HL-60 (cell line): ENCODE measurements around the gene PCSK1.

ENCODE experiments used
- GABPA ChIP-seq: IDR thresholded peaks from 2 replicates; pipeline ENCODE4 v1.6.1; 2012; ENCODE audit warnings: low read depth
- POLR2AphosphoS5 ChIP-seq: IDR thresholded peaks from 2 replicates; pipeline ENCODE4 v1.6.1; 2012; ENCODE audit warnings: low read depth
- TF ChIP-seq, protein P1 (sequence below): IDR thresholded peaks from one replicate; pipeline ENCODE4 v1.5.1; 2011; ENCODE audit warnings: low read length, control low read depth, inconsistent platforms; ENCODE audit not compliant: insufficient read depth

GRCh38 chr5:96370976-96371375 is 62.1 kb downstream of the PCSK1 start:
- TF ChIP-seq, protein P1, sequence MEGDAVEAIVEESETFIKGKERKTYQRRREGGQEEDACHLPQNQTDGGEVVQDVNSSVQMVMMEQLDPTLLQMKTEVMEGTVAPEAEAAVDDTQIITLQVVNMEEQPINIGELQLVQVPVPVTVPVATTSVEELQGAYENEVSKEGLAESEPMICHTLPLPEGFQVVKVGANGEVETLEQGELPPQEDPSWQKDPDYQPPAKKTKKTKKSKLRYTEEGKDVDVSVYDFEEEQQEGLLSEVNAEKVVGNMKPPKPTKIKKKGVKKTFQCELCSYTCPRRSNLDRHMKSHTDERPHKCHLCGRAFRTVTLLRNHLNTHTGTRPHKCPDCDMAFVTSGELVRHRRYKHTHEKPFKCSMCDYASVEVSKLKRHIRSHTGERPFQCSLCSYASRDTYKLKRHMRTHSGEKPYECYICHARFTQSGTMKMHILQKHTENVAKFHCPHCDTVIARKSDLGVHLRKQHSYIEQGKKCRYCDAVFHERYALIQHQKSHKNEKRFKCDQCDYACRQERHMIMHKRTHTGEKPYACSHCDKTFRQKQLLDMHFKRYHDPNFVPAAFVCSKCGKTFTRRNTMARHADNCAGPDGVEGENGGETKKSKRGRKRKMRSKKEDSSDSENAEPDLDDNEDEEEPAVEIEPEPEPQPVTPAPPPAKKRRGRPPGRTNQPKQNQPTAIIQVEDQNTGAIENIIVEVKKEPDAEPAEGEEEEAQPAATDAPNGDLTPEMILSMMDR = no peak
- TF ChIP-seq POLR2AphosphoS5 = no peak
- no peak for TF ChIP-seq GABPA
